Measurements from ENCODE around the gene RABGEF1. TPM values are rescaled to one million over a fixed set of nuclear protein-coding genes. Genes with fewer than 3 reads are reported as not detected.

Gene RABGEF1
- total and polyA plus RNA-seq, 2 donors (not counting 1 experiment from before 2014, with no cell fraction given), result 27.9 to 31.0 TPM

GRCh38 chr7:66847879-66848790, 107.6 kb downstream of the RABGEF1 start:
- no peaks in the 10 kb centered on the region for H3K9me3 Mint-ChIP-seq (ENCODE audit: insufficient read depth)
- no peak overlapping the region for H3K4me2 ChIP-seq (replicated peaks; ENCODE audit: low read depth, low read length, poor library complexity, severe bottlenecking)
- no peaks in the 10 kb centered on the region for H3K27me3 Mint-ChIP-seq
- no peaks in the 10 kb centered on the region for H3K36me3 ChIP-seq (replicated peaks in 1 of 2; ENCODE audit: control extremely low read depth in 1 of 2, control insufficient read depth in 1 of 2, extremely low read depth in 1 of 2, insufficient read depth in 2 of 2, low read length in 1 of 2)
- H3K27me3 ChIP-seq (replicated peaks in 1 of 4; ENCODE audit: control extremely low read depth in 1 of 4, control insufficient read depth in 3 of 4, insufficient read depth in 4 of 4, low read length in 3 of 4), result no peaks in the 10 kb centered on the region
- ChIA-PET POLR2A (interaction anchor here (0.6 kb wide), 1 partner anchor 148 kb away, joined by 4 read pairs; no protein-coding TSS in a partner anchor), CTCF (no interaction called here)
- peaks cover 13 to 16% of the 10 kb centered on the region in 2 donors for H3K4me1 ChIP-seq (ENCODE audit: control insufficient read depth in 2 of 2, insufficient read depth in 2 of 2, low read length in 2 of 2)
- no peak overlapping the region for H3K9ac ChIP-seq (ENCODE audit: low read length)
- H3K79me2 ChIP-seq (ENCODE audit: control insufficient read depth, insufficient read depth, low read length), result peaks cover 12% of the 10 kb centered on the region
- H3K4me3 ChIP-seq (ENCODE audit: control extremely low read depth in 1 of 5, extremely low read depth in 1 of 5, insufficient read depth in 1 of 5, low read depth in 2 of 5, low read length in 4 of 5), result no peak overlapping the region
- TF ChIP-seq CTCF (IDR thresholded peaks at IDR 0.05), result no peak
- TF ChIP-seq EZH2 (IDR thresholded peaks at IDR 0.05; ENCODE audit: borderline replicate concordance, insufficient read depth, low read depth, low read length, poor library complexity, severe bottlenecking), result no peak
- ATAC-seq (ENCODE audit: low read depth) (no peak), DNase-seq (no peak)
- H3K27ac Mint-ChIP-seq, result peak overlapping the region; percentile 55
- no peak overlapping the region for H2AFZ ChIP-seq (ENCODE audit: insufficient read depth, low read depth, low read length, poor library complexity, severe bottlenecking)
- intact Hi-C loops (cut with micrococcal nuclease), result loop anchor here (5.0 kb wide), 1 partner anchor 1096 kb away; no protein-coding TSS in a partner anchor
- no peak overlapping the region for H3K27ac ChIP-seq (ENCODE audit: low read length in 2 of 2)
- no peaks in the 10 kb centered on the region for H3K9me3 ChIP-seq (ENCODE audit: control extremely low read depth in 1 of 3, control insufficient read depth in 2 of 3, insufficient read depth in 1 of 3, low read length in 2 of 3)
- H4K20me1 ChIP-seq (ENCODE audit: control insufficient read depth, insufficient read depth, low read length, poor library complexity, severe bottlenecking), result no peaks in the 10 kb centered on the region
- peaks cover 21% of the 10 kb centered on the region for H3K4me1 Mint-ChIP-seq
- no peak overlapping the region for H3K4me3 Mint-ChIP-seq
- WGBS (ENCODE audit: insufficient coverage), result 56% methylated on average over 2 of the region's 9 CpGs

- Histone ChIP-seq H3K27me3 (replicated peaks in 1 of 4; ENCODE audit: control extremely low read depth in 1 of 4, control insufficient read depth in 3 of 4, insufficient read depth in 4 of 4, low read length in 3 of 4) (no peaks in the 10 kb centered on the region), H3K27ac (ENCODE audit: low read length in 2 of 2) (no peak overlapping the region), H3K9ac (ENCODE audit: low read length) (no peak overlapping the region), H3K9me3 (ENCODE audit: control extremely low read depth in 1 of 3, control insufficient read depth in 2 of 3, insufficient read depth in 1 of 3, low read length in 2 of 3) (no peaks in the 10 kb centered on the region), H3K4me1 (ENCODE audit: control insufficient read depth in 2 of 2, insufficient read depth in 2 of 2, low read length in 2 of 2) (no peaks in the 10 kb centered on the region), H3K4me3 (ENCODE audit: control extremely low read depth in 1 of 5, extremely low read depth in 1 of 5, insufficient read depth in 1 of 5, low read depth in 2 of 5, low read length in 4 of 5) (no peak overlapping the region), H2AFZ (ENCODE audit: insufficient read depth, low read depth, low read length, poor library complexity, severe bottlenecking) (no peak overlapping the region), H4K20me1 (ENCODE audit: control insufficient read depth, insufficient read depth, low read length, poor library complexity, severe bottlenecking) (no peaks in the 10 kb centered on the region), H3K4me2 (replicated peaks; ENCODE audit: low read depth, low read length, poor library complexity, severe bottlenecking) (no peak overlapping the region), H3K36me3 (replicated peaks in 1 of 2; ENCODE audit: control extremely low read depth in 1 of 2, control insufficient read depth in 1 of 2, extremely low read depth in 1 of 2, insufficient read depth in 2 of 2, low read length in 1 of 2) (peaks cover 3 to 13% of the 10 kb centered on the region in 2 experiments), H3K79me2 (ENCODE audit: control insufficient read depth, insufficient read depth, low read length) (no peaks in the 10 kb centered on the region)
- Mint-ChIP-seq H3K27ac (no peak overlapping the region), H3K4me1 (no peaks in the 10 kb centered on the region), H3K4me3 (no peak overlapping the region), H3K27me3 (no peaks in the 10 kb centered on the region), H3K9me3 (ENCODE audit: insufficient read depth) (no peaks in the 10 kb centered on the region)
- DNase-seq (no peak), ATAC-seq (ENCODE audit: low read depth) (no peak)
- intact Hi-C loops (cut with micrococcal nuclease), result no loop called here
- WGBS (ENCODE audit: insufficient coverage), result 86% methylated on average over 1 of the region's 1 CpG
- ChIA-PET POLR2A (no interaction called here), CTCF (no interaction called here)
- no peak for TF ChIP-seq CTCF (IDR thresholded peaks at IDR 0.05)
- TF ChIP-seq EZH2 (IDR thresholded peaks at IDR 0.05; ENCODE audit: borderline replicate concordance, insufficient read depth, low read depth, low read length, poor library complexity, severe bottlenecking), result no peak
Observed at GRCh38 chr7:66859339-66859738, 118.8 kb downstream of the RABGEF1 start.
